Fibroblast of lung (primary cell): ENCODE data around the gene TMCC1. TPM values are rescaled to one million over a fixed set of nuclear protein-coding genes. Genes with fewer than 3 reads are reported as not detected.

Experiments used
- DNase-seq, 2 donors: peaks; one replicate each; pipeline versions ENCODE4 v3.0.0 to v3.0.0-alpha.2; 2010; ENCODE audit warnings: low read depth in 2 of 2
- H2AFZ ChIP-seq: 2 replicates; pipeline ENCODE4 v1.5.1; 2012; ENCODE audit warnings: low read length, control low read depth, inconsistent platforms
- H3K27ac ChIP-seq: 2 replicates; pipeline ENCODE4 v1.5.1; 2011; ENCODE audit warnings: low read length, control low read depth; ENCODE audit not compliant: insufficient read depth
- H3K27me3 ChIP-seq: 2 replicates; pipeline ENCODE4 v1.5.1; 2011; ENCODE audit warnings: mild to moderate bottlenecking, low read length; ENCODE audit not compliant: control insufficient read depth, insufficient read depth
- H3K36me3 ChIP-seq: 2 replicates; pipeline ENCODE4 v1.5.1; 2011; ENCODE audit warnings: low read length; ENCODE audit not compliant: control insufficient read depth, insufficient read depth
- H3K4me1 ChIP-seq: 2 replicates; pipeline ENCODE4 v1.5.1; 2011; ENCODE audit warnings: low read length; ENCODE audit not compliant: control insufficient read depth, insufficient read depth; ENCODE audit errors: extremely low read depth
- H3K4me2 ChIP-seq: 2 replicates; pipeline ENCODE4 v1.5.1; 2011; ENCODE audit warnings: low read length, control low read depth; ENCODE audit not compliant: insufficient read depth; ENCODE audit errors: extremely low read depth
- H3K4me3 ChIP-seq, 4 experiments: fragments of 200-600 bp in 1 of 4; sonication (generic) in 1 of 4; replicated peaks in 1 of 4; 2 replicates each; pipeline ENCODE4 v1.5.1; 2011 to 2016; ENCODE audit warnings: low read length in 4 of 4, low read depth in 3 of 4, mild to moderate bottlenecking in 3 of 4, control low read depth in 2 of 4, inconsistent platforms in 1 of 4, mixed read lengths in 1 of 4; ENCODE audit not compliant: insufficient read depth in 1 of 4; ENCODE audit errors: control extremely low read depth in 1 of 4
- H3K79me2 ChIP-seq: 2 replicates; pipeline ENCODE4 v1.5.1; 2012; ENCODE audit warnings: mild to moderate bottlenecking, low read length, inconsistent platforms; ENCODE audit not compliant: control insufficient read depth, insufficient read depth
- H3K9ac ChIP-seq: 2 replicates; pipeline ENCODE4 v1.5.1; 2011; ENCODE audit warnings: mild to moderate bottlenecking, low read length, control low read depth; ENCODE audit not compliant: insufficient read depth
- H3K9me3 ChIP-seq: 2 replicates; pipeline ENCODE4 v1.5.1; 2012; ENCODE audit warnings: low read depth, low read length; ENCODE audit not compliant: control insufficient read depth, insufficient read depth
- H4K20me1 ChIP-seq: 2 replicates; pipeline ENCODE4 v1.5.1; 2011; ENCODE audit warnings: low read length; ENCODE audit not compliant: control insufficient read depth, insufficient read depth; ENCODE audit errors: extremely low read depth
- EZH2 ChIP-seq: IDR thresholded peaks from 2 replicates; pipeline ENCODE4 v1.5.1; 2012; ENCODE audit warnings: low read length, control low read depth, mild to moderate bottlenecking; ENCODE audit errors: missing control alignments
- polyA plus RNA-seq, 2 donors: library from polyadenylated mRNA; depleted of rRNA in 1 of 2; stranded (reverse) in 1 of 2; unstranded in 1 of 2; fragments of >200 nt; gene quantifications; 2 replicates each; pipeline ENCODE4 v1.2.1, GENCODE V29; 2011 to 2012; ENCODE audit warnings: missing spikeins in 1 of 2
- total RNA-seq: library from RNA; depleted of rRNA; stranded (reverse); fragments of >200 nt; gene quantifications from 2 replicates; pipeline ENCODE4 v1.2.1, GENCODE V29; 2014
- TF ChIP-seq, protein P1 (sequence below), 2 donors: IDR thresholded peaks in 1 of 2; conservative IDR thresholded peaks in 1 of 2; 1 replicate in 1 of 2; 2 replicates in 1 of 2; pipeline ENCODE4 v1.5.1; 2011 to 2012; ENCODE audit warnings: low read length in 2 of 2, control low read depth in 1 of 2, inconsistent platforms in 1 of 2, low read depth in 1 of 2, mild to moderate bottlenecking in 1 of 2

TMCC1 gene
- total and polyA plus RNA-seq, 2 donors (not counting 1 experiment from before 2014, with no cell fraction given), result 16.2 to 16.8 TPM

DNA sequence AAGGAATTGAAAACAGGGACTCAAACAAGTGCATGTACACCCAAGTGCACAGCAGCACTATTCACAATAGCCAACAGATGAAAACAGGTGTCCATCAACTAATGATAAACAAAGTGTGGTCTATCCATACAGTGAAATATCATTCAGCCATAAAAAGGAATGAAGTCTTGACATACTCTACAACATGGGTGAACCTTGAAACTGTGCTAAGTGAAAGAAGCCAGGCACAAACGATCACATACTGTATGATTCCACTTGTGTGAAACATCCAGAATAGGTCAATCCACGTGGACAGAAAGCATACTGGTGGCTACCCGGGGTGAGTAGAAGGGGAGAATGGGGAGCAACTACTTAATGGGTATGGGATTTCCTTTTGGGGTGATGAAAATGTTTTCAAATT is 257.4 kb downstream of the TMCC1 start:
- Histone ChIP-seq H3K4me3 (no peak overlapping the region), H3K9ac (no peak overlapping the region), H3K4me1 (no peaks in the 10 kb centered on the region), H3K79me2 (no peaks in the 10 kb centered on the region), H3K27ac (no peak overlapping the region), H3K4me2 (no peak overlapping the region), H3K36me3 (no peaks in the 10 kb centered on the region), H3K27me3 (no peaks in the 10 kb centered on the region), H3K9me3 (no peaks in the 10 kb centered on the region), H4K20me1 (no peaks in the 10 kb centered on the region), H2AFZ (no peak overlapping the region)
- no peak for DNase-seq
- TF ChIP-seq EZH2, result no peak
- TF ChIP-seq, protein P1, sequence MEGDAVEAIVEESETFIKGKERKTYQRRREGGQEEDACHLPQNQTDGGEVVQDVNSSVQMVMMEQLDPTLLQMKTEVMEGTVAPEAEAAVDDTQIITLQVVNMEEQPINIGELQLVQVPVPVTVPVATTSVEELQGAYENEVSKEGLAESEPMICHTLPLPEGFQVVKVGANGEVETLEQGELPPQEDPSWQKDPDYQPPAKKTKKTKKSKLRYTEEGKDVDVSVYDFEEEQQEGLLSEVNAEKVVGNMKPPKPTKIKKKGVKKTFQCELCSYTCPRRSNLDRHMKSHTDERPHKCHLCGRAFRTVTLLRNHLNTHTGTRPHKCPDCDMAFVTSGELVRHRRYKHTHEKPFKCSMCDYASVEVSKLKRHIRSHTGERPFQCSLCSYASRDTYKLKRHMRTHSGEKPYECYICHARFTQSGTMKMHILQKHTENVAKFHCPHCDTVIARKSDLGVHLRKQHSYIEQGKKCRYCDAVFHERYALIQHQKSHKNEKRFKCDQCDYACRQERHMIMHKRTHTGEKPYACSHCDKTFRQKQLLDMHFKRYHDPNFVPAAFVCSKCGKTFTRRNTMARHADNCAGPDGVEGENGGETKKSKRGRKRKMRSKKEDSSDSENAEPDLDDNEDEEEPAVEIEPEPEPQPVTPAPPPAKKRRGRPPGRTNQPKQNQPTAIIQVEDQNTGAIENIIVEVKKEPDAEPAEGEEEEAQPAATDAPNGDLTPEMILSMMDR (conservative IDR thresholded peaks at IDR 0.05 in 1 of 2, IDR thresholded peaks at IDR 0.05 in 1 of 2; ENCODE audit: low read depth in 1 of 2, low read length in 2 of 2), result no peak

DNA sequence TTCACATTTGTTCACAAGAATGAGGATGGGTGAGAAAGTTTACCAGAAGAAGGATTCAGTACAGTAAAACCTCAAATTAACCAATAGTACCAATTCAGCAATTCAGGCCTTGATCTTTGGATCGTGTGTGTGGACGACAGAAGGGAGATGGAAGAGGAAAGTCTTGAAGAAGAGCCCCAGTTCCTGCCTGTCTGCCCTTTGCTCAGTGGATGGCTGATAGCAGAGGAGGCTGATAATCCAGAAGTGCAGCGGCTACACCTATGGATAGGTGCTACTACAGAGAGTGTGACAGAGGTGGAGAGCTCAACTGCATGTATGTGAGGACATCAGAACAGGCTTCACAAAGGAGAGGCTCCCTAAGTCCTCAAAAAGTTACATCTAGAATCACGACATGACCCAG is 257.9 kb downstream of the TMCC1 start:
- no peak overlapping the region for H3K4me2 ChIP-seq
- no peak overlapping the region for H3K27ac ChIP-seq
- no peak overlapping the region for H3K9ac ChIP-seq
- H4K20me1 ChIP-seq, result no peaks in the 10 kb centered on the region
- H3K36me3 ChIP-seq, result no peaks in the 10 kb centered on the region
- no peaks in the 10 kb centered on the region for H3K27me3 ChIP-seq
- no peaks in the 10 kb centered on the region for H3K79me2 ChIP-seq
- no peak for DNase-seq
- TF ChIP-seq, protein P1 (conservative IDR thresholded peaks at IDR 0.05 in 1 of 2, IDR thresholded peaks at IDR 0.05 in 1 of 2; ENCODE audit: low read depth in 1 of 2, low read length in 2 of 2), result no peak
- TF ChIP-seq EZH2, result no peak
- no peak overlapping the region for H3K4me3 ChIP-seq
- H3K4me1 ChIP-seq, result no peaks in the 10 kb centered on the region
- no peak overlapping the region for H2AFZ ChIP-seq
- H3K9me3 ChIP-seq, result no peaks in the 10 kb centered on the region

DNA sequence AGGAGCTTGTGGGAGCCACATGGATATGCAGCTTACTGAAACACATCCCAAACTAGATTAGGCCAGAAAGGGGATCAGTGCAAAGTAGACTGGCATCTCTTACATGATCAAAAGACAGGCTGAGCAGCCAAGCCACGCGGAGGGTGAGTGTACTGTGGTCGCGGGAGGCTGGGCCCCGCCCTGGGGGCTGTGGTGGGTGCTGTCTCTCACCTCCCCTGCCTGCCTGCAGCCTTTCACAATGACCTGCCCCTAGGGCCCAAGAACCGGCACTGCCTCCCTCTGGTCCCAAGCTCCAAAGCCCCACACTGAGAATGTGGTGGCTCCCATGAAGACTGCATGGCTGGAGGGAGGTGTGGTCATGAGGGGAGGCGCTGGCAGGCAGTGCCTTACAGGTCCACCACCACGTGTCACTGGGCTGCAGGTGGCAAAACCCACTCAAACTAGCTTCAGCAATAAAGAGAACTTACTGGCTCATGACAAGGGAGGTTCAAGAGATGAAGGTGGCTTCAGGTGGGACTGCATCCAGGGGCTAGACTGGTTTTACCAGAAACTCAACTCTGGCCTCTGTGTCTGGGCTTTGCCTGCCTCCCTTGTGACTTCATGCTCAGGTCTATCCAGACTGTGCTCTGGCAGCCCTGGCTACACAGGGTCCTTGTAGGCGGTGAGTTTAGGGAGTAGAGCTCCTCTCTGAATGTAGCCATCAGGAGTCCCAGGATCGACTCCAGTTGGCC is 259.6 kb downstream of the TMCC1 start:
- Histone ChIP-seq H3K9me3 (no peaks in the 10 kb centered on the region), H3K27ac (no peak overlapping the region), H3K36me3 (no peaks in the 10 kb centered on the region), H3K27me3 (no peaks in the 10 kb centered on the region), H3K79me2 (no peaks in the 10 kb centered on the region), H3K4me3 (no peak overlapping the region), H3K4me2 (no peak overlapping the region), H2AFZ (no peak overlapping the region), H3K4me1 (no peaks in the 10 kb centered on the region), H3K9ac (no peak overlapping the region), H4K20me1 (no peaks in the 10 kb centered on the region)
- no peak for DNase-seq
- TF ChIP-seq, protein P1 (conservative IDR thresholded peaks at IDR 0.05 in 1 of 2, IDR thresholded peaks at IDR 0.05 in 1 of 2; ENCODE audit: low read depth in 1 of 2, low read length in 2 of 2), result no peak
- TF ChIP-seq EZH2, result no peak
